ENCODE results near the gene OSBPL8. TPM values are rescaled to one million over a fixed set of nuclear protein-coding genes. Genes with fewer than 3 reads are reported as not detected.

The OSBPL8 gene
- total RNA-seq, 5 donors from 2014 or later (not counting 1 experiment from before 2014, with no cell fraction given): 122 to 152 (median 130) TPM

Other genes with a start within 250 kb of the OSBPL8 start
- 1 to 10 TPM; 3.1 to 8.3 (median 7.3) TPM for gene BBS10, start 211.4 kb downstream of the OSBPL8 start, total RNA-seq
- 10 to 100 TPM; 39.8 to 58.9 (median 42.9) TPM for gene ZDHHC17, start 204.3 kb upstream of the OSBPL8 start, total RNA-seq

Data from T-cell (primary cell).